MM.1S (cell line): ENCODE results near the gene TADA2A.

Experiments
- DNase-seq: peaks from one replicate; pipeline ENCODE4 v3.0.0-alpha.2; 2015
- H2AFZ ChIP-seq: fragments of 300-600 bp; sonication (generic); 2 replicates; pipeline ENCODE4 v1.6.0; 2016; ENCODE audit warnings: antibody characterized with exemption, low read length
- H3F3A ChIP-seq: fragments of 300-600 bp; sonication (generic); 2 replicates; pipeline ENCODE4 v1.6.1; 2016; ENCODE audit warnings: mild to moderate bottlenecking, antibody characterized with exemption, low read length, moderate library complexity, mixed read lengths; ENCODE audit not compliant: insufficient read depth
- H3K27ac ChIP-seq: fragments of 300-600 bp; sonication (generic); 2 replicates; pipeline ENCODE4 v1.5.1; 2016; ENCODE audit warnings: mild to moderate bottlenecking, low read length
- H3K27me3 ChIP-seq: fragments of 300-600 bp; sonication (generic); replicated peaks from 2 replicates; pipeline ENCODE4 v1.6.0; 2016; ENCODE audit warnings: low read length; ENCODE audit not compliant: insufficient read depth
- H3K36me3 ChIP-seq: fragments of 300-600 bp; sonication (generic); replicated peaks from 2 replicates; pipeline ENCODE4 v1.6.1; 2016; ENCODE audit warnings: mild to moderate bottlenecking, low read length, mixed read lengths; ENCODE audit not compliant: insufficient read depth
- H3K4me1 ChIP-seq: fragments of 300-600 bp; sonication (generic); 2 replicates; pipeline ENCODE4 v1.6.1; 2016; ENCODE audit warnings: low read length, mixed read lengths
- H3K4me2 ChIP-seq: fragments of 300-600 bp; sonication (generic); 2 replicates; pipeline ENCODE4 v1.6.0; 2016; ENCODE audit warnings: low read depth, low read length
- H3K4me3 ChIP-seq: fragments of 300-600 bp; sonication (generic); 2 replicates; pipeline ENCODE4 v1.5.1; 2016; ENCODE audit warnings: low read length, mixed read lengths
- H3K79me2 ChIP-seq: fragments of 300-600 bp; sonication (generic); 2 replicates; pipeline ENCODE4 v1.6.1; 2016; ENCODE audit warnings: mixed run types, low read length, mixed read lengths
- H3K9ac ChIP-seq: fragments of 300-600 bp; sonication (generic); 2 replicates; pipeline ENCODE4 v1.6.1; 2016; ENCODE audit warnings: low read length, mixed read lengths
- H3K9me2 ChIP-seq: fragments of 300-600 bp; sonication (generic); replicated peaks from 2 replicates; pipeline ENCODE4 v1.6.1; 2016; ENCODE audit warnings: mild to moderate bottlenecking, low read length, mixed read lengths; ENCODE audit not compliant: insufficient read depth
- H3K9me3 ChIP-seq: fragments of 300-600 bp; sonication (generic); replicated peaks from 2 replicates; pipeline ENCODE4 v1.6.1; 2016; ENCODE audit warnings: mild to moderate bottlenecking, low read length, mixed read lengths; ENCODE audit not compliant: insufficient read depth
- H4K20me1 ChIP-seq: fragments of 300-600 bp; sonication (generic); 2 replicates; pipeline ENCODE4 v1.6.1; 2016; ENCODE audit warnings: mild to moderate bottlenecking, low read length, moderate library complexity, mixed read lengths; ENCODE audit not compliant: insufficient read depth
- CTCF ChIP-seq: fragments of 300-600 bp; sonication (generic); IDR thresholded peaks from 2 replicates; pipeline ENCODE4 v1.5.1; 2016; ENCODE audit warnings: antibody characterized with exemption, low read length, mixed read lengths
- EZH2 ChIP-seq: fragments of 300-600 bp; sonication (generic); optimal IDR thresholded peaks from 2 replicates; pipeline ENCODE3; 2017; ENCODE audit warnings: low read depth, mild to moderate bottlenecking, antibody characterized with exemption, low read length, mixed read lengths
- EZH2phosphoT487 ChIP-seq: fragments of 300-600 bp; sonication (generic); IDR thresholded peaks from 2 replicates; pipeline ENCODE4 v1.6.1; 2018; ENCODE audit warnings: antibody characterized with exemption, low read length

TADA2A gene

GRCh38 chr17:37500378-37500777 is 93.7 kb downstream of the TADA2A start:
- Histone ChIP-seq H3F3A (no peaks in the 10 kb centered on the region), H3K36me3 (no peaks in the 10 kb centered on the region), H3K4me1 (no peaks in the 10 kb centered on the region), H3K27ac (no peak overlapping the region), H3K4me3 (no peak overlapping the region), H3K79me2 (peaks cover 72% of the 10 kb centered on the region), H3K4me2 (no peak overlapping the region), H3K27me3 (no peaks in the 10 kb centered on the region), H3K9me2 (no peaks in the 10 kb centered on the region), H3K9ac (no peak overlapping the region), H4K20me1 (no peaks in the 10 kb centered on the region), H2AFZ (no peak overlapping the region), H3K9me3 (no peaks in the 10 kb centered on the region)
- DNase-seq: no peak
- TF ChIP-seq EZH2phosphoT487: no peak
- TF ChIP-seq EZH2: no peak
- TF ChIP-seq CTCF: no peak

DNA sequence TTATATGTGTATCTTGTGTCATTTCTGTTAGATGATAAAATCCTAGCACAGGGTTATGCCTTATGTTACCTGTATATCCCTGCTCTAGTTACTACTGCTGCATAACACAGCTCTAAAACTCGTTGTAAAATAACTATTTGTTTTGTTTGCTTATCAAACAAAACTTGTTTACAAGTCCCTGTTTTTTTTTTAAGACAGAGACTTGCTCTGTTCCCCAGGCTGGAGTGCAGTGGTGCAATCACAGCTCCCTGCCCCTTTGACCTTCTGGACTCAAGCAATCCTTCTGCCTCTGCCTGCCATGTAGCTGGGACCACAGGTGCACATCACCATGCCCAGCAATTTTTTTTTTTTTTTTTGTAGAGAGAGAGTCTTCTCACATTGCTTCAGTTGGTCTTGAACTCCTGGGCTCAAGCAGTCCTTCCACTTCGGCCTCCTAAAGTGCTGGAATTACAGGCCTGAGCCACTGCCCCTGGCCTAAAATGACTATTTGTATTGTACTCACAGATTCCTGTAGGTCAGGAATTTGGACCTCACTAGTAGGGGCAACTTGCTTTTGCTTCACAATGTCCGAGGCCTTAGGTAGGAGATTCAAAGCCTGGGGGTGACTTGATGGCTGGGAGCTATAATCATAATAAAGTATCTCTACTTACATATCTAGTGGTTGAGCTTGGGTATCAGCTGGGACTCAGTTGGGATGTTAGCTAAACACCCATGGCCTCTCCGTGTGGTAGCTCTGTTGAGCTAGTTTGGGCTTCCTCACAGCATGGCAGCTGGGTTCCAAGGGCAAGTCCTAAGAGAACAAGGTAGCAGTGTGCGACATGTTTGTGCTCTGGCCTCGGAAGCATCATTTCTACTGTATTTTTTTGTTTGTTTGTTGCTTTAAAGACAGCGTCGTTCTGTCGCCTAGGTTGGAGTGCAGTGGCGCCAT is 95.6 kb downstream of the TADA2A start:
- no peak overlapping the region for H3K27ac ChIP-seq
- no peaks in the 10 kb centered on the region for H3K36me3 ChIP-seq
- H3K9me2 ChIP-seq: no peaks in the 10 kb centered on the region
- H4K20me1 ChIP-seq: no peaks in the 10 kb centered on the region
- no peak for DNase-seq
- H3K79me2 ChIP-seq: peaks cover 79% of the 10 kb centered on the region
- no peaks in the 10 kb centered on the region for H3K9me3 ChIP-seq
- no peak overlapping the region for H3K9ac ChIP-seq
- H3F3A ChIP-seq: no peaks in the 10 kb centered on the region
- TF ChIP-seq EZH2phosphoT487 (no peak), CTCF (no peak), EZH2 (no peak)
- no peak overlapping the region for H3K4me2 ChIP-seq
- H2AFZ ChIP-seq: no peak overlapping the region
- no peaks in the 10 kb centered on the region for H3K4me1 ChIP-seq
- H3K27me3 ChIP-seq: no peaks in the 10 kb centered on the region
- H3K4me3 ChIP-seq: no peak overlapping the region

- no peaks in the 10 kb centered on the region for H4K20me1 ChIP-seq
- H3K79me2 ChIP-seq: peaks cover 79% of the 10 kb centered on the region
- H3K4me3 ChIP-seq: no peak overlapping the region
- DNase-seq: no peak
- no peaks in the 10 kb centered on the region for H3K27me3 ChIP-seq
- no peak overlapping the region for H2AFZ ChIP-seq
- H3K4me2 ChIP-seq: no peak overlapping the region
- H3K9ac ChIP-seq: no peak overlapping the region
- no peaks in the 10 kb centered on the region for H3K9me3 ChIP-seq
- no peaks in the 10 kb centered on the region for H3K36me3 ChIP-seq
- H3K9me2 ChIP-seq: no peaks in the 10 kb centered on the region
- no peak for TF ChIP-seq EZH2phosphoT487
- TF ChIP-seq EZH2: no peak
- no peak for TF ChIP-seq CTCF
- H3F3A ChIP-seq: no peaks in the 10 kb centered on the region
- no peaks in the 10 kb centered on the region for H3K4me1 ChIP-seq
- H3K27ac ChIP-seq: no peak overlapping the region
These were observed 96.5 kb downstream of the TADA2A start for GRCh38 chr17:37503148-37503547.
